Suprapubic skin (tissue), 4 donors: ENCODE measurements around the gene AVPI1. TPM values are rescaled to one million over a fixed set of nuclear protein-coding genes. Genes with fewer than 3 reads are reported as not detected.

Experiments used
- DNase-seq, 2 donors: peaks; one replicate each; pipeline ENCODE4 v3.0.0-alpha.2; 2019; ENCODE audit warnings: low spot score in 2 of 2
- H3K27ac ChIP-seq: fragments of 200-600 bp; sonication (generic); one replicate; pipeline ENCODE4 v1.5.1; 2019
- H3K27me3 ChIP-seq: fragments of 200-600 bp; sonication (generic); one replicate; pipeline ENCODE4 v1.5.1; 2019
- H3K36me3 ChIP-seq: fragments of 200-600 bp; sonication (generic); one replicate; pipeline ENCODE4 v1.5.1; 2019
- H3K4me1 ChIP-seq: fragments of 200-600 bp; sonication (generic); one replicate; pipeline ENCODE4 v1.5.1; 2019
- H3K4me3 ChIP-seq: fragments of 200-600 bp; sonication (generic); one replicate; pipeline ENCODE4 v1.5.1; 2019; ENCODE audit warnings: mild to moderate bottlenecking
- H3K9me3 ChIP-seq: fragments of 200-600 bp; sonication (generic); one replicate; pipeline ENCODE4 v1.5.1; 2019
- CTCF ChIP-seq, 2 donors: fragments of 200-600 bp in 1 of 2; fragments of 450-650 bp in 1 of 2; sonication (generic) in 1 of 2; IDR thresholded peaks; one replicate each; pipeline ENCODE4 v1.5.1; 2016 to 2019; ENCODE audit warnings: antibody characterized with exemption in 2 of 2, mild to moderate bottlenecking in 1 of 2, moderate library complexity in 1 of 2
- EP300 ChIP-seq: sonication (generic); formaldehyde crosslinking; IDR thresholded peaks from one replicate; pipeline ENCODE4 v1.6.1; 2017; ENCODE audit warnings: antibody characterized with exemption
- POLR2A ChIP-seq, 2 donors: fragments of 450-650 bp; IDR thresholded peaks; one replicate each; pipeline ENCODE4 v1.6.1; 2017; ENCODE audit warnings: antibody characterized with exemption in 2 of 2, mild to moderate bottlenecking in 2 of 2, moderate library complexity in 2 of 2
- POLR2AphosphoS5 ChIP-seq, 3 donors: sonication (generic); formaldehyde crosslinking; IDR thresholded peaks; one replicate each; pipeline ENCODE4 v1.6.1; 2017; ENCODE audit warnings: antibody characterized with exemption in 3 of 3
- WGBS: methylation state at CpG from one replicate; pipeline ENCODE4 v1.1.5; 2018; 5-methylcytosine and 5-hydroxymethylcytosine counted together
- total RNA-seq, 4 donors: library from RNA; depleted of rRNA; stranded (reverse); fragments of >200 nt; gene quantifications; one replicate each; pipeline ENCODE4 v1.1.0, GENCODE V29; 2016

Gene AVPI1
- total RNA-seq, 4 donors from 2014 or later: 118 to 178 (median 142) TPM

- no peak overlapping the region for H3K27ac ChIP-seq
- TF ChIP-seq CTCF (IDR thresholded peaks at IDR 0.05) (peak; percentile 49 to 87), POLR2AphosphoS5 (IDR thresholded peaks at IDR 0.05) (no peak), EP300 (no peak), POLR2A (IDR thresholded peaks at IDR 0.05) (no peak)
- no peak overlapping the region for H3K4me3 ChIP-seq
- H3K36me3 ChIP-seq: peaks cover 68% of the 10 kb centered on the region
- H3K27me3 ChIP-seq: no peaks in the 10 kb centered on the region
- H3K4me1 ChIP-seq: peaks cover 26% of the 10 kb centered on the region
- DNase-seq: no peak
- no peaks in the 10 kb centered on the region for H3K9me3 ChIP-seq
- WGBS: 93% methylated on average over 2 of the region's 2 CpGs
Observed at GRCh38 chr10:97676770-97677581, 10.1 kb downstream of the AVPI1 start.

GRCh38 chr10:97675222-97675621, 11.8 kb downstream of the AVPI1 start:
- no peaks in the 10 kb centered on the region for H3K9me3 ChIP-seq
- H3K4me3 ChIP-seq: no peak overlapping the region
- H3K36me3 ChIP-seq: peaks cover 83% of the 10 kb centered on the region
- no peak for DNase-seq
- TF ChIP-seq POLR2AphosphoS5 (IDR thresholded peaks at IDR 0.05) (no peak), POLR2A (IDR thresholded peaks at IDR 0.05) (no peak), EP300 (no peak), CTCF (IDR thresholded peaks at IDR 0.05) (no peak)
- 91% methylated on average over 6 of the region's 9 CpGs for WGBS
- no peak overlapping the region for H3K27ac ChIP-seq
- peaks cover 15% of the 10 kb centered on the region for H3K4me1 ChIP-seq
- no peaks in the 10 kb centered on the region for H3K27me3 ChIP-seq

- H3K27ac ChIP-seq: no peak overlapping the region
- TF ChIP-seq CTCF (IDR thresholded peaks at IDR 0.05) (no peak), POLR2A (IDR thresholded peaks at IDR 0.05) (no peak), EP300 (no peak), POLR2AphosphoS5 (IDR thresholded peaks at IDR 0.05) (no peak)
- 69% methylated on average over 8 of the region's 8 CpGs for WGBS
- no peaks in the 10 kb centered on the region for H3K9me3 ChIP-seq
- no peaks in the 10 kb centered on the region for H3K27me3 ChIP-seq
- no peak for DNase-seq
- no peak overlapping the region for H3K4me3 ChIP-seq
- H3K36me3 ChIP-seq: peaks cover 83% of the 10 kb centered on the region
- H3K4me1 ChIP-seq: peaks cover 14% of the 10 kb centered on the region
Observed at GRCh38 chr10:97673736-97674525, 13.1 kb downstream of the AVPI1 start.

GRCh38 chr10:97669571-97669970, 17.5 kb downstream of the AVPI1 start:
- H3K27me3 ChIP-seq: no peaks in the 10 kb centered on the region
- H3K27ac ChIP-seq: no peak overlapping the region
- peaks cover 82% of the 10 kb centered on the region for H3K36me3 ChIP-seq
- no peak overlapping the region for H3K4me3 ChIP-seq
- TF ChIP-seq POLR2AphosphoS5 (IDR thresholded peaks at IDR 0.05): no peak
- TF ChIP-seq CTCF (IDR thresholded peaks at IDR 0.05): no peak
- no peak for TF ChIP-seq POLR2A (IDR thresholded peaks at IDR 0.05)
- no peak for TF ChIP-seq EP300
- no peaks in the 10 kb centered on the region for H3K9me3 ChIP-seq
- WGBS: 82% methylated on average over 1 of the region's 1 CpG
- no peak for DNase-seq
- no peaks in the 10 kb centered on the region for H3K4me1 ChIP-seq

GRCh38 chr10:97667463-97667862, 19.6 kb downstream of the AVPI1 start:
- 94% methylated on average over 6 of the region's 6 CpGs for WGBS
- H3K27ac ChIP-seq: no peak overlapping the region
- H3K36me3 ChIP-seq: peaks cover 74% of the 10 kb centered on the region

More at GRCh38 chr10:97667463-97667862, 19.6 kb downstream of the AVPI1 start:
- H3K4me3 ChIP-seq: no peak overlapping the region
- no peaks in the 10 kb centered on the region for H3K4me1 ChIP-seq
- no peak for DNase-seq
- no peaks in the 10 kb centered on the region for H3K27me3 ChIP-seq
- TF ChIP-seq EP300: no peak
- H3K9me3 ChIP-seq: no peaks in the 10 kb centered on the region
